Measurements from ENCODE around the gene PPP5C. TPM values are rescaled to one million over a fixed set of nuclear protein-coding genes. Genes with fewer than 3 reads are reported as not detected.

PPP5C gene
- total and polyA plus RNA-seq, 2 of the 13 experiments (the other 11 are each of a cell fraction or from before 2014, with no cell fraction given) = 41.6 to 67.9 TPM

DNA sequence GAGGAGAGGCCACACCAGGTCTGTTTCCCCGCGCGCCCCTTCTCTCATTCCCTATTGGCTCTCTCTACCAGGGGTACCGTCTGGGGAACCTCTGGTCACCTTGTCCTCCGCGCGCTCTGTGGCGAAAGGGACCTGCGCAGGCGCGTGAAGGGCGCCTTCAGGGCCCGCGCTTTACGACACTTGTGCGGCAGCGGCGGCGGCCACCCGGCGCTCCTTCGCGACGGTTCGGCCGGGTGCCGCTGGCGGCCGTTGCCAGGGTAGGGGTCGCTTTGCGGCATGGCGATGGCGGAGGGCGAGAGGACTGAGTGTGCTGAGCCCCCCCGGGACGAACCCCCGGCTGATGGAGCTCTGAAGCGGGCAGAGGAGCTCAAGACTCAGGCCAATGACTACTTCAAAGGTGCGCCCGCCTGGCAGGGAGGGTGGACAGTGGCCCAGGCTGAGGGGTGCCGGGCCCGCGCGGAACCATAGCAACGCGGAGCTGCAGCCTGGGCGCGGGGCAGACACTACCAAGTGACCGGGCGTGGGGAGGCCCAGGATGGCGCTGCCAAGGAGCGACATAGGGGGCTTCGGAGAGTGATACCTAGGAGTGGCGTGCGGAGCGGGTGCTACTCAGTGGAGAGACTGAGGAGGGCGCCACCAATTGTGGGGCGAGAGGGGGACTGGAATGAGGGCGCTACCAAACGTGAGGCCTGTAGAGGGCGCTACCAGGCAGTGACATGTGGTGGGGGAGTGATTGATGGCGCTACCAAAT is at the start of gene PPP5C (continued):
- TF ChIP-seq EEA1 (CRISPR knock-in tag; IDR thresholded peaks at IDR 0.05; ENCODE audit: borderline replicate concordance) (0 out of 2 replicates have a peak, but pooled peaks have one; percentile 62), MTF2 (CRISPR knock-in tag; IDR thresholded peaks at IDR 0.05; ENCODE audit: borderline replicate concordance) (peak; percentile 16; the same call in 1 of the 2 replicates), SSRP1 (CRISPR knock-in tag; IDR thresholded peaks at IDR 0.05) (no peak), SP1 (IDR thresholded peaks at IDR 0.05) (no peak), SP1 (CRISPR knock-in tag; IDR thresholded peaks at IDR 0.05) (0 out of 2 replicates have a peak, but pooled peaks have one; percentile 35), AGO2 (optimal IDR thresholded peaks at IDR 0.05; ENCODE audit: low read depth, low read length) (peak; percentile 37), HDAC1 (CRISPR knock-in tag; IDR thresholded peaks at IDR 0.05) (peak; percentile 44; the same call in 1 of the 2 replicates), ZZZ3 (CRISPR knock-in tag; IDR thresholded peaks at IDR 0.05; ENCODE audit: borderline replicate concordance) (no peak; the same call in 1 of the 2 replicates), ZNF547 (CRISPR knock-in tag; IDR thresholded peaks at IDR 0.05) (peak; percentile 64; the same call in 1 of the 2 replicates), ZNF816 (CRISPR knock-in tag; IDR thresholded peaks at IDR 0.05; ENCODE audit: borderline replicate concordance) (0 out of 2 replicates have a peak, but pooled peaks have one; percentile 39)
- TF ChIP-seq, protein P1, sequence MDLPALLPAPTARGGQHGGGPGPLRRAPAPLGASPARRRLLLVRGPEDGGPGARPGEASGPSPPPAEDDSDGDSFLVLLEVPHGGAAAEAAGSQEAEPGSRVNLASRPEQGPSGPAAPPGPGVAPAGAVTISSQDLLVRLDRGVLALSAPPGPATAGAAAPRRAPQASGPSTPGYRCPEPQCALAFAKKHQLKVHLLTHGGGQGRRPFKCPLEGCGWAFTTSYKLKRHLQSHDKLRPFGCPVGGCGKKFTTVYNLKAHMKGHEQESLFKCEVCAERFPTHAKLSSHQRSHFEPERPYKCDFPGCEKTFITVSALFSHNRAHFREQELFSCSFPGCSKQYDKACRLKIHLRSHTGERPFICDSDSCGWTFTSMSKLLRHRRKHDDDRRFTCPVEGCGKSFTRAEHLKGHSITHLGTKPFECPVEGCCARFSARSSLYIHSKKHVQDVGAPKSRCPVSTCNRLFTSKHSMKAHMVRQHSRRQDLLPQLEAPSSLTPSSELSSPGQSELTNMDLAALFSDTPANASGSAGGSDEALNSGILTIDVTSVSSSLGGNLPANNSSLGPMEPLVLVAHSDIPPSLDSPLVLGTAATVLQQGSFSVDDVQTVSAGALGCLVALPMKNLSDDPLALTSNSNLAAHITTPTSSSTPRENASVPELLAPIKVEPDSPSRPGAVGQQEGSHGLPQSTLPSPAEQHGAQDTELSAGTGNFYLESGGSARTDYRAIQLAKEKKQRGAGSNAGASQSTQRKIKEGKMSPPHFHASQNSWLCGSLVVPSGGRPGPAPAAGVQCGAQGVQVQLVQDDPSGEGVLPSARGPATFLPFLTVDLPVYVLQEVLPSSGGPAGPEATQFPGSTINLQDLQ (CRISPR knock-in tag; IDR thresholded peaks at IDR 0.05) = no peak; the same call in 1 of the 2 replicates
- TF ChIP-seq, protein P2, sequence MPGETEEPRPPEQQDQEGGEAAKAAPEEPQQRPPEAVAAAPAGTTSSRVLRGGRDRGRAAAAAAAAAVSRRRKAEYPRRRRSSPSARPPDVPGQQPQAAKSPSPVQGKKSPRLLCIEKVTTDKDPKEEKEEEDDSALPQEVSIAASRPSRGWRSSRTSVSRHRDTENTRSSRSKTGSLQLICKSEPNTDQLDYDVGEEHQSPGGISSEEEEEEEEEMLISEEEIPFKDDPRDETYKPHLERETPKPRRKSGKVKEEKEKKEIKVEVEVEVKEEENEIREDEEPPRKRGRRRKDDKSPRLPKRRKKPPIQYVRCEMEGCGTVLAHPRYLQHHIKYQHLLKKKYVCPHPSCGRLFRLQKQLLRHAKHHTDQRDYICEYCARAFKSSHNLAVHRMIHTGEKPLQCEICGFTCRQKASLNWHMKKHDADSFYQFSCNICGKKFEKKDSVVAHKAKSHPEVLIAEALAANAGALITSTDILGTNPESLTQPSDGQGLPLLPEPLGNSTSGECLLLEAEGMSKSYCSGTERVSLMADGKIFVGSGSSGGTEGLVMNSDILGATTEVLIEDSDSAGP (CRISPR knock-in tag; IDR thresholded peaks at IDR 0.05; ENCODE audit: borderline replicate concordance) = peak; percentile 83; the same call in 1 of the 2 replicates
- TF ChIP-seq, protein P3, sequence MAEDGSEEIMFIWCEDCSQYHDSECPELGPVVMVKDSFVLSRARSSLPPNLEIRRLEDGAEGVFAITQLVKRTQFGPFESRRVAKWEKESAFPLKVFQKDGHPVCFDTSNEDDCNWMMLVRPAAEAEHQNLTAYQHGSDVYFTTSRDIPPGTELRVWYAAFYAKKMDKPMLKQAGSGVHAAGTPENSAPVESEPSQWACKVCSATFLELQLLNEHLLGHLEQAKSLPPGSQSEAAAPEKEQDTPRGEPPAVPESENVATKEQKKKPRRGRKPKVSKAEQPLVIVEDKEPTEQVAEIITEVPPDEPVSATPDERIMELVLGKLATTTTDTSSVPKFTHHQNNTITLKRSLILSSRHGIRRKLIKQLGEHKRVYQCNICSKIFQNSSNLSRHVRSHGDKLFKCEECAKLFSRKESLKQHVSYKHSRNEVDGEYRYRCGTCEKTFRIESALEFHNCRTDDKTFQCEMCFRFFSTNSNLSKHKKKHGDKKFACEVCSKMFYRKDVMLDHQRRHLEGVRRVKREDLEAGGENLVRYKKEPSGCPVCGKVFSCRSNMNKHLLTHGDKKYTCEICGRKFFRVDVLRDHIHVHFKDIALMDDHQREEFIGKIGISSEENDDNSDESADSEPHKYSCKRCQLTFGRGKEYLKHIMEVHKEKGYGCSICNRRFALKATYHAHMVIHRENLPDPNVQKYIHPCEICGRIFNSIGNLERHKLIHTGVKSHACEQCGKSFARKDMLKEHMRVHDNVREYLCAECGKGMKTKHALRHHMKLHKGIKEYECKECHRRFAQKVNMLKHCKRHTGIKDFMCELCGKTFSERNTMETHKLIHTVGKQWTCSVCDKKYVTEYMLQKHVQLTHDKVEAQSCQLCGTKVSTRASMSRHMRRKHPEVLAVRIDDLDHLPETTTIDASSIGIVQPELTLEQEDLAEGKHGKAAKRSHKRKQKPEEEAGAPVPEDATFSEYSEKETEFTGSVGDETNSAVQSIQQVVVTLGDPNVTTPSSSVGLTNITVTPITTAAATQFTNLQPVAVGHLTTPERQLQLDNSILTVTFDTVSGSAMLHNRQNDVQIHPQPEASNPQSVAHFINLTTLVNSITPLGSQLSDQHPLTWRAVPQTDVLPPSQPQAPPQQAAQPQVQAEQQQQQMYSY (CRISPR knock-in tag; IDR thresholded peaks at IDR 0.05) = no peak
- TF ChIP-seq, protein P4, sequence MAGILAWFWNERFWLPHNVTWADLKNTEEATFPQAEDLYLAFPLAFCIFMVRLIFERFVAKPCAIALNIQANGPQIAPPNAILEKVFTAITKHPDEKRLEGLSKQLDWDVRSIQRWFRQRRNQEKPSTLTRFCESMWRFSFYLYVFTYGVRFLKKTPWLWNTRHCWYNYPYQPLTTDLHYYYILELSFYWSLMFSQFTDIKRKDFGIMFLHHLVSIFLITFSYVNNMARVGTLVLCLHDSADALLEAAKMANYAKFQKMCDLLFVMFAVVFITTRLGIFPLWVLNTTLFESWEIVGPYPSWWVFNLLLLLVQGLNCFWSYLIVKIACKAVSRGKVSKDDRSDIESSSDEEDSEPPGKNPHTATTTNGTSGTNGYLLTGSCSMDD (CRISPR knock-in tag; IDR thresholded peaks at IDR 0.05) = no peak
- TF ChIP-seq, protein P5, sequence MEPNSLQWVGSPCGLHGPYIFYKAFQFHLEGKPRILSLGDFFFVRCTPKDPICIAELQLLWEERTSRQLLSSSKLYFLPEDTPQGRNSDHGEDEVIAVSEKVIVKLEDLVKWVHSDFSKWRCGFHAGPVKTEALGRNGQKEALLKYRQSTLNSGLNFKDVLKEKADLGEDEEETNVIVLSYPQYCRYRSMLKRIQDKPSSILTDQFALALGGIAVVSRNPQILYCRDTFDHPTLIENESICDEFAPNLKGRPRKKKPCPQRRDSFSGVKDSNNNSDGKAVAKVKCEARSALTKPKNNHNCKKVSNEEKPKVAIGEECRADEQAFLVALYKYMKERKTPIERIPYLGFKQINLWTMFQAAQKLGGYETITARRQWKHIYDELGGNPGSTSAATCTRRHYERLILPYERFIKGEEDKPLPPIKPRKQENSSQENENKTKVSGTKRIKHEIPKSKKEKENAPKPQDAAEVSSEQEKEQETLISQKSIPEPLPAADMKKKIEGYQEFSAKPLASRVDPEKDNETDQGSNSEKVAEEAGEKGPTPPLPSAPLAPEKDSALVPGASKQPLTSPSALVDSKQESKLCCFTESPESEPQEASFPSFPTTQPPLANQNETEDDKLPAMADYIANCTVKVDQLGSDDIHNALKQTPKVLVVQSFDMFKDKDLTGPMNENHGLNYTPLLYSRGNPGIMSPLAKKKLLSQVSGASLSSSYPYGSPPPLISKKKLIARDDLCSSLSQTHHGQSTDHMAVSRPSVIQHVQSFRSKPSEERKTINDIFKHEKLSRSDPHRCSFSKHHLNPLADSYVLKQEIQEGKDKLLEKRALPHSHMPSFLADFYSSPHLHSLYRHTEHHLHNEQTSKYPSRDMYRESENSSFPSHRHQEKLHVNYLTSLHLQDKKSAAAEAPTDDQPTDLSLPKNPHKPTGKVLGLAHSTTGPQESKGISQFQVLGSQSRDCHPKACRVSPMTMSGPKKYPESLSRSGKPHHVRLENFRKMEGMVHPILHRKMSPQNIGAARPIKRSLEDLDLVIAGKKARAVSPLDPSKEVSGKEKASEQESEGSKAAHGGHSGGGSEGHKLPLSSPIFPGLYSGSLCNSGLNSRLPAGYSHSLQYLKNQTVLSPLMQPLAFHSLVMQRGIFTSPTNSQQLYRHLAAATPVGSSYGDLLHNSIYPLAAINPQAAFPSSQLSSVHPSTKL (CRISPR knock-in tag; IDR thresholded peaks at IDR 0.05) = no peak
